Stimulated activated CD8-positive, alpha-beta memory T cell treated with anti-CD3 and anti-CD28 coated beads, Interleukin-7, amount 100 ng/mL, for 4 hours (primary cell): ENCODE results near the gene ARID5B.
"Not testable (repeated sequence)": the region's sequence is repeated elsewhere in the genome, so short reads cannot be mapped to it uniquely, and the experiment has no call there.

ENCODE experiments used
- DNase-seq, 2 donors: peaks; one replicate each; pipeline ENCODE4 v3.0.0-alpha.2; 2020; ENCODE audit warnings: low read depth in 2 of 2

Gene ARID5B

DNA sequence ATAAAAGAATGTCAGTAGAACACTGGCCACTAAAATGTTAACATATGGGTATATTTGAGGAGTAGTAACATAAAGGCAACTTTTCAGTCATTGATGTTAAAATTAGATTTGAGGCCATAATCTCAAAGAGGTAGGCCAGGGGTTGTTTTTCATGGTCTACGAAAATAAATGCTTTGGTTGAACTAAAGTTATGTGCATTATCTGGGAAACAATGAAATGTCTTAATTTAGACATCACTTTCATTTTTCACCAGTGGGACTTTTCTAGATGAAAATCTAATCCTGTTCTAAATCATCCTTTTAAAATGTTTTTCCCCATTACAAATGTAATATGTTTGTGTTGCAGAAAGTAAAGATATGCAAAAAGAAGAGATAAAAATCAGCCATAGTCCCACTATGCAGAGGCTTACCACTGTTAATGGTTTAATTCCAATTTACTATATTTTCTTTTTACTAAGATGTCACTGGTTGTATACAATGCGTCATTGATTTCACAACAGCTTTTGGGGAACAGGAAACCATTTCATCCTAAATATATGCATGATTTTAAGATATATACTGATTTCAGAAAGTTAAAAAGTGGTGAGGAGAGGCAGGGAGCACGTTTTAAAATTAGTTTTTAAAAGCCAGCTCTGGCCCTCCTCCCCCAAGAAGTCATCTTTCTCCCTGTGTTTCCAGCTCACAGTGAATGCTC, 64.3 kb downstream of the ARID5B start:
- DNase-seq = no peak

DNA sequence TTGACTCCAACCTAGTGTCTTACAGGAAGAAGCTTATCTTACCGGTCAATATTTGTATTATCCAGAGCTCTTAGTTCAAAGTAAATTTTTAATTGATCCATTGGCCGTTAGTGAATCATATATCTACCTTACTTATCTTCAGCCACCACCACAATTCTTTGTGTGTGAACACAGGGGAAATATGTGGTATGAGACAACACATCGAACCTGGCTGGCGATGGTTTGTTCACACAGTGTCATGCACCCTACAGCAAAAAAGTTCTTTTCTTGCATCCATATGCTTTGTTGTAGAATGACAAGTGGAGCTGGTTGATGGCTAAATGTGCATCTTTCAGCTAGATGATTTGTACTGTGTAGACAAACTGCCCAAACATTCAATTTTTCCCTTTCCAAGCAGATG, 65.8 kb downstream of the ARID5B start:
- no peak for DNase-seq

DNA sequence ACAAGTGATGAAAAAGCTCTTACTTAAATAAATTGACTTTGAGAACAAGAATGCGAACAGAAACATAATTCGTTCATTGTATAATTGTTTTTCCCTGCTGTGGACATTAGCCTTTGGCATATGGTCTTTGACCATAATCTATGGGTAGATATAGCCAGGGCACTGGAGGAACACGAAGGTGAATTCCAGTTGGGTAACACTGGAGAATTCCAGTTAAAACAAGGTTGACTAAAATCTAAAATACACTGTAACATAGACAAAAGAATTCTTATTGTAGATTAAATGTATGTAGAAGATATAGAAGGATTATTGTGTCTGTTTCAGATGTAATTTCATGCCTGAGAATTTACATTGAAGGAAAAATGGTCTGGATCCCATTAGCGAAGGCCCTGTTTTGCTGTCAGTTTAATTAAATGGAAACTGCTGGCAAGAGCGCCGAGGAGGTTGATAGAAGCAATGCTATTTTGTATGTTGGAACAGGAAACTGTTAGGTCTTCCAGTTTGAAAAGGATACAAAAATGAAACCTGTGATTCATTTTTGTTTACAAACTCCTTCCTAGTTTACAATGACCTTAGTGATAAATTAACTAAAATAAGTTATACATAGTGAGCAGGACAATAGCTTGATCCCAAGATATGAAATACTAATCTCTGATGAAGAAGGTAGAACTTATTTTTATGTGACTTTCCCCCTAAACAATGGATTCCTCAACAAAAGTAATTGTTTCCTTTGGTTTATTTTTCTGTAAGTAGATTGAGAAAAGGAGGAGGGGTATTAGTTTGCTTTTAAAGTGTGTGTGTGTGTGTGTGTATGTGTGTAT, 68.9 kb downstream of the ARID5B start:
- DNase-seq = no peak

DNA sequence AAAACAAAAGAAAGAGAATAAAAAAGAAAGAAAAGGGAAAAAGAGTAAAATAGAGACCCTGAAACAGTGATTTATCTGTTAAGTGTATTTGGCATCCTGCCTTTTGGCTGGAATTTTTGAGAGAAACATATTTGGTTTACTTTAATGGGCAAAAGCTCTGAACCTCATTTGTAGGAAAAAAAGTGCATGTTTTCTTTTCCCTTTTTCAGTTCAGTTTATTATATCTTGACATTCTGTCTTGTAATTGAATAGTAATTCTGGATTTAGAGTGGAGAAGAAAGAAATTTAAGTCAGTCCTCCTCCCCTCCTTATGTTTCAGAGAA, 69.5 kb downstream of the ARID5B start:
- DNase-seq = no peak

DNA sequence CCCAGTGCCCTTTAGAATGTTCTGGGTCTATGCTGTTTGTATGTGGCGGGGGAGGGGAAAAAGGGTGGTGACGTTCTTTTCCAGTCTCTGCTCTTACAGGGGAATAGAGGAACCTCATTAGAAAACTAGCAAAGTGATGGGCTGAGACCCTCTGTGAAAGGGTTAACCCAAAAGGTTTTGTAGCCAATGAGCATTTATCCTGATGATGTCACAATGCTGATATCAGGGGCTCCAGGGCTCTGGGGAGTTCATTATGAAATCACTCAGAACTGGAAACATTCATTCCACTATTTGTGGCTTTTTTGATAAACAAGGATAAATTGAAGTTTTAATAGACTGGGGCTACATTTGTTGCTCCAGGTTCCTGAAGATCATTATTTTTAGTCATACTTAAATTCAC, 71.7 kb downstream of the ARID5B start:
- DNase-seq = no peak

DNA sequence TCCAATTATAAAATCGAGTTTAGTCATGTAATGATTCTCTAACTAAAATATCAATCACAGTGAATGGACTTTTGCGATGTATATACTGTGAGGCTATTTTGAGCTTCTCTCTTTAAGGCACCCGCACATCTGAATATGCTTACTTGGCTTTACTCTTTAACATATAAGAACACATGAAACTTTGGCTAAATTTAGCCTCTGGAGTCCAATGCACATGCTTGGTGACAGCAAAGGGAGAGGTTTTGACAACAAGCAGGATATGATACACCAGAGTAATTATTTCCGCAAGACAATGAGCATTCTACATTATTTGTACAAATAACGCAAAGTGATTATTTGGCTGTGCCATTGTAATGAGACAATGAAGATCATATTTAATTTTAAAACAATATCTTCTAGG, 72.4 kb downstream of the ARID5B start:
- DNase-seq = no peak

DNA sequence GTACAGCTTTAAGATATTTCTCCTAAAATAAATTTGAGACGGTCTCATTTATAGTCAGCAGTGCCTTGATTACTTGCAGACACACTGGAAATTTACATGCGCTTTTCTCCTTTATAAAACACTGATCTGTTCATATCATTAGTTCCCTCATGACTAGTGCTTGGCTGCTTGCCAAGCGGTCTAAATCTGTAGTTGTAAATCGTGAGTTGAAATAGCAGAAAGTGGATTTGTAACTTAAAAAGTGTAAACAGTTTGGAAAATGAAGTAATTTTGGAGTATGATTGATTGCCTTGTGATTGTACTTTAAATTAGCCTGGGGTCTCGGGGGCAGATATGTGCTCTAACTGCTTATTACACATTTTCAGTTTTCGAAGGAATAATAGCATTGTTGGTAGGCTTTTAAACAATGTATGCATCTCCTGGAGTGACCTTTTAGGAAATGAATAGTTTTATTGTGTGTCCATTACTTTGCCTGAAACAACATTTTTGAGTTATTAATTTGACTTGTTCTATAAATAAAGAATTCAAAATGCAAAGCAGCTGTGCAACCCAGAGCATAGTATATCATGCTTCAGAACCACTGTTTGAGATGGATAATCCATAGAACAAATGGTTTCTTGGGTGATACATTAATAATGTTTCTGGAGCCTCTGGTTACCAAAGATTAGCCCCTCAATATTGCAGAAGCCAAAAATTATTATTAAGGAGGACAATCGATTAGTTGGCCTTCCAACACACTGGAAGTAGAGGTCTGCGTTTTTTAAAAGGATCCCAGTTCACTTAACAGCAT, 73.3 kb downstream of the ARID5B start:
- DNase-seq = no peak

DNA sequence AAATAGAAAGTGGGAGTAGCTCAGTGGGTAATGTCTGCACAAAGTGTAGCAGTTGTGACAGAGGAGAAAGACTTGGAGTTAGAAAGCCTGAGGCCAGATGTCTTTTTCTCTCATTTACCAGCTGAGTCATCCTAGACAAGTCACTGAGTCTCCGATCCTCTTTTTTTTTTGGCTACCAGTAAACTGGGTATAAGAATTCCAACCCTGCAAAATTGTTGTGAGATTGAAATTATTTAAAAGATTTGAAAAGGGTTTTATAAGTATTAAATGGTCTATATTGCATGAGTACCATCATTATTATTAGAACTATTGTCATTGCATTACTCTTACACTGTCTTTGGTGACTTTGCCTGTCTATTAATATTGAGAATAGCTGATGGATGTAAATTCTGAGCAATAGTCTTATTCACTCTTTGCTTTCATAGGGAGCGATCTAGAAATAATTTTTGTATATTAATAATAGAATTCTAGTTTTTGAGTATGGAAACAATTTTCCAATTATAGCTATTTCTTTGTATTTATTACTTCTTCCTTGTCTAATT, 74.0 kb downstream of the ARID5B start:
- no peak for DNase-seq

DNA sequence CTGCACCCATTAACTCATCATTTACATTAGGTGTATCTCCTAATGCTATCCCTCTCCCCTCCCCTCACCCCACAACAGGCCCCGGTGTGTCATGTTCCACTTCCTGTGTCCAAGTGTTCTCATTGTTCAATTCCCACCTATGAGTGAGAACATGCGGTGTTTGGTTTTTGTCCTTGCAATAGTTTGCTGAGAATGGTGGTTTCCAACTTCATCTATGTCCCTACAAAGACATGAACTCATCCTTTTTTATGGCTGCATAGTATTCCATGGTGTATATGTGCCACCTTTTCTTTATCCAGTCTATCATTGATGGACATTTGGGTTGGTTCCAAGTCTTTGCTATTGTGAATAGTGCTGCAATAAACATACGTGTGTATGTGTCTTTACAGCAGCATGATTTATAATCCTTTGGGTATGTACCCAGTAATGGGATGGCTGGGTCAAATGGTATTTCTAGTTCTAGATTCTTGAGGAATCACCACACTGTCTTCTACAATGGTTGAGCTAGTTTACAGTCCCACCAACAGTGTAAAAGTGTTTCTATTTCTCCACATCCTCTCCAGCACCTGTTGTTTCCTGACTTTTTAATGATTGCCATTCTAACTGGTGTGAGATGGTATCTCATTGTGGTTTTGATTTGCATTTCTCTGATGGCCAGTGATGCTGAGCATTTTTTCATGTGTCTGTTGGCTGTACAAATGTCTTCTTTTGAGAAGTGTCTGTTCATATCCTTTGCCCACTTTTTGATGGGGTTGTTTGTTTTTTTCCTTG, 75.6 kb downstream of the ARID5B start:
- DNase-seq = not testable (repeated sequence)

DNA sequence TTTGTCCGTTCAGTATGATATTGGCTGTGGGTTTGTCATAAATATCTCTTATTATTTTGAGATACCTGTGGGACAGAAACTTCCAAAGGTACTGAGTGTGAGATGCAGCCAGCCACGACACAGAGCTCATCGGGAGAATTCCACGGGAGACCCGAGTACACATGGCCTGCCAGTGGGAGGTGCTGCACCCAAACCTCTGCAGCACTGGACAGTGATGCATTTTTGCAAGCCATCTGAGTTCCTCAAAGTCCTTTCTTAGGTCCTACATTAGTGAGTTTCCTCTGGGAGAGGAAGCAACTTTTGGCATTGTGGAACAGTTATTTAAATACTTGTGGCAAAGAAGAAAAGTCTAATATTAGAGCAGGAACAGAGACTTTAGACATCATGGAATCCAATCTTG, 77.5 kb downstream of the ARID5B start:
- DNase-seq = no peak

DNA sequence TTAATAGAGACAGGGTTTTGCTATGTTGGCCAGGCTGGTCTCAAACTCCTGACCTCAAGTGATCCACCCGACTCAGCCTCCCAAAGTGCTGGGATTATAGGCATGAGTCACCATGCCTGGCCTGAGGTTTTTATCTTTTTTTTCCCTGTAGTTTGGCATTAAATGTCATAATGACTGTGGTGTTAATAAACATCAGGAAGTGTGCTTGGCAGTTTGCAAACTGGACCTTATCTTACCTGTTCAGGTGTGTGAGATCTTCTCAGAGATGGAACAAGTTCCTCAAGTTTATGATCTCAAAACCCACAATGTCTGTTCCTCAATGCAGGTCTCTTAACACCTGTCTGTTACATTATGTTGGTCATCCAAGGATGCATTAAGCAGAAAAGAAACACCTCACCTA, 80.0 kb downstream of the ARID5B start:
- DNase-seq = no peak

DNA sequence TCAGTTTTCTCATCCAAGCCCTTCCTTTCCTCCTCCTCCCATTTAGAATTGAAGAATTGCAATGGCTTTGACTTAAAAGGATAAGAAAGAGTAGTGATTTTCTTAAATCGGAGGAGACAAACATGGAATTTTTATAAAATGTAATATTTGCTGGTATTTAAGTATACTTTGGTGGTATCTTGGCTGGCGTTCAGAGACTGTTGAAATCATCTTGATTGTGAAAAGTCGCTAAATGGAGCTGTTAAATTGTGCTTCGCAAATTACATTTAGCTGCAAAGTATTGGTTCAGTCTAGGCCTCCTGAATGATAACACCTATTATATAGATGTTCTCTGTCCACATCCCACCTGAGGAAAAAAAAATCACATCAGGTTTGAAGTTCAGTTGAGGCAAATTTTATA, 81.8 kb downstream of the ARID5B start:
- DNase-seq = no peak

DNA sequence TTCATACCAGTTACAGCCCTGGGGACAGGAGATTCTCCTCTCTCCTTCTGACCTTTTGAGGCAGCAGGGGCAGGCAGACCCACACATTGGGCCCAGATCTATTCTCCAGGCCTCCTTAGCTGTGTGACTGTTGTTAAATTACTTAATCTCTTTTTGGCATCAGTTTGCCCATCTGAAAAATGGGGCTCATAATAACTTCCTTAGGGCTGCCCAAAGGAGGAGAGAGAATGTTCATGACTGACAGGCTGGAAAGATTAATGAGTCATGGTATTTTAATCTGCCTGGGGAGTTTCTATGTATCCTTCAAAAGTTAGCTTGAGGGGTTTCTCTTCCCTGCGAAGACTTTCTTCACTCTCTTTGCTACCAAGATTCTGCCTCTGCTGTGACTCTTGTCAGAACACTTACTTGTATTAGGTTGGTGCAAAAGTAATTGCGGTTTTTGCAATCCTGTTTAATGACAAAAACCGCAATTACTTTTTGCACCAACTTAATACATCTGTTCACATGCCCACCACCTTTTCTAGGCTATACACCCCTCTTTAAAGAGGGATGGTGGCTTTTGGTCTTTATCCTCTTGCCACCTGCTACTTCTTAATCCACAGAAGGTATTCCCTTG, 83.4 kb downstream of the ARID5B start:
- no peak for DNase-seq

DNA sequence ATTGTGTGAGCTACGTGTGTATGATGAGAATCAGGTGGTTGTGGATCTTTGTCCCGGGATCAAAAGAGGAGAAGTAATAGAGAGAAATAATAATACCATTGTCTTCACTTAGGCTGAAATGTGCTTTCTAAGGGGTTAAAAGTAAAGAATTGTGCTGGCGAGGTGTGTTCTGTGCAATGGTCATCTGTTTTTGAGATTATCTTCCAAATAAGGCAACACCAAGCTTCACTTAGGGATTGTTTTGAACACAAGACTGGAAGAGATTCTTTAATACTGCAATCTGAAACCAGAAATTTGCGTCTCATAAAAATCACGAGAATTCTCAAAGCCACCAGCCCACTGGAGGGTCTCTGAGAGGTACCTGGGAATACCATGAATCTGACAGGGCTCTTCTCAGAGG, 84.2 kb downstream of the ARID5B start:
- no peak for DNase-seq

DNA sequence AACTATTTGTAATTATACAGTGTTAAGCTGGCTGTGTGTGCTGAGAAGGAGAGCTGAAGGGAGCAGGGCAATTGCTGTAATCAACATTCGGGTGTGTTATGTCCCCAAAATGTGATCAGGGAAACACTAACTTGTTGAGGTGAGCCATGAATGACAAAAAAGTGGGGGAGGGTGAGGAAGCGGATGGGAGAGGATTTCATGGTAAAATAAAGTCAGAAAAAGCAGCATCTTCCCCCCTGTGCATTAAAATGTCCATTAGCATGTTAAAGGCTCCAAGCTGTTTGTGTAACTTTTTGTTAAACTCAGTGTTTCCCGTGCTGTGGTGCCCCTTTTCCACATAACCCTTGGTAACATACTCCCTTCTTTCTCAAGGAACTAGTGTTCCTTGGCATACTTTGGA, 84.9 kb downstream of the ARID5B start:
- DNase-seq = no peak

DNA sequence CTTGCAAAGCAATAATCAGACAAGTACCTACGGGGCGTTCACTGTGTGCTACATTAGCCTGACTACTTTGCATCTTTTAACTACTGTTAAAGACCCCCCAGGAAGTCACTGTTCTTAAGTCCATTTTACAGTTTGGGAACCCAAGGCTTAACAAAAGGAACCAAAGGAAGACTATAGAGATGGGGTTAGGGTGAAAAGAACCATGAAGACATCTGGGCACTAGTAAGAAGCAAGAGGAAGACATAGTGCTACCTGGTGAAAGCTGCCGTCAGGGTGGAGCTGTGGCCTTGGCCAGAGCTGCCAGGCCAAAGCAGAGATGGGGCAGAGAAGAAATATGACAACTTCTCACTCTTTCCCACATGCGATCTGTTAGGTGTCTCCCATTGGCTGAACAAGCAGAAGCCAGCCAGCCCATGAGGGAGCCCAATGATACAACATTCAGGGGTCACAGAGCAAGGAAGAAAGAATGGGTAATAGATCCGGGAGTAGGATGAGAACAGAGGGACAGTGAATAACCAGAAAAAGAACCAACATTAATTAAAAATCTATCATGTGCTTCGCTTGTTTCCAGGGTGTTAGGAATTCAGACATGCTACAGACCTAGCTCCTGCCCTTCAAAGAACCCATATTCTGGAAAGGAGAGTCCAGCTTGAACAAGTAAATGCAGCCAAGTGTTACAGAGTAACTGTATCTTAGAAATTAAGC, 85.4 kb downstream of the ARID5B start:
- no peak for DNase-seq

DNA sequence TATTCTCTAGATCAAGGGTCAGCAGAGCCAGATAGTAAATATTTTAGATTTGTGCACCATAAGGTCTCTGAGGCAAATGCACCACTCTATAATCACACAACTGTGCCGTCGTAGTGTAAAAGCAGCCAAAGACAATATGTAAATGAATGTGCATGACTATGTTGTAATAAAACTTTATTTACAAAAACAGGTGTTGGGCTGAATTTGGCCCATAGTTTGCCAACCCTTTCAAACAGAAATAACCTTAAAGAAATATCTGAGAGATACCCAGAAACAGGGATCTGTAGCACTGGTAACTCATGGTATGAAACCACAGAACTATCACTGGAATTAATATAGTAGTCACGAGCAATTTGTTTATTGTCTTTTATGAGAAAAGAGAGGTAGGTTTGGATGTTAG, 86.0 kb downstream of the ARID5B start:
- no peak for DNase-seq

DNA sequence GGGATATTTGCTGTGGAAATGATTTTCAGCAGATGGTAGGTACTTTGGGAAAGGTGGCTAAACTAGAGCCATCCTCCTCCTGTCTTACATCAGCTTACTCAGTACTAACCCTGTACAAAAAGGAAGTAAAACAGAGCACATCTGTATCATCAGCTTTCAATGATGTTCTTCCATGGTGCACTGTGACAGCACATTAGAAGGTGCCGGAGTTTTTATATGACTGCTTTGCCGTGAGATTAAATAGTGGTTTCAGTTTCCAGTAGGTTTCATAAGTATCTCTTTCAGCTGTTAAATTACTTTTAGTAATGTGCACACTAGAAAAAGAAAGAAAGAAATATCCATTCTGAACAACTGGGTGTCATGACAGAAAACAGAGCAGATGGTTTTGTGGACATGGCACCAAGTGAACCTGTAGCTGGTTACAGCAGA, 86.5 kb downstream of the ARID5B start:
- no peak for DNase-seq

DNA sequence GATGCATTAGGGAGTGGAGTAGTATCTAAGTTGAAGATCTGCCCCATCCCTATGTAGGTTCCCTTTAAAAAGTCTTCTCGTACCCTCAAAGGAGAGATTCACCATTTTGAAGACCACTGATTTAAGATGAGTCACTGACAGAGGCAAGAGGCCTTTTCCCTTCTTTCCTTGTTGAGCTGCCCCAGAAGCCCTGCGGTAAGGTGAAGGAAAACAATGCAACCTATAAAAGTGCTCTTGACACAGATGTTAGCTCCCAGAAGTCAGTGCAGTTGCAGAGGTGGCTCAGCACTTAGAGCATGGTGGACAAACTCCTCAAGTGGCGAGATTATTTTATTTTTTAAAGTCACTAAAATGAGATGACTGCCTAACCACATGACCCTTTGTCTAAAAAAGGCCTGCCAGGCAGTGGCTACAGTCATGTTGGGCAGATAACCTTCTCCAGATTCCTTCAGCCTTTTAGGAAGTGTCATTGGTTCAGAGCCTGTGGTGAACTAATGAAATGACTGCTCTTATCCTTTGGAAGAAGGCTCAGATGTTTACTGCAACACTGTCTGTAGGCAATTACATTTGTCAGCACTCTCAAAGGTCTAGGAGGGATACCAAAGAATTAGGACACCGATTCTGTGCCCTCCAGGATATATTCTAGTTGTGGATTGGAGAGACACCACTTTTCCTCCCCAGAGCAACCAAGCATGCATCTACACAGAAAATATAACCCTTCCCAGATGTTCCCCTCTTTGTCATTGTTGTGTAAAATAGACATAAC, 88.7 kb downstream of the ARID5B start:
- no peak for DNase-seq

DNA sequence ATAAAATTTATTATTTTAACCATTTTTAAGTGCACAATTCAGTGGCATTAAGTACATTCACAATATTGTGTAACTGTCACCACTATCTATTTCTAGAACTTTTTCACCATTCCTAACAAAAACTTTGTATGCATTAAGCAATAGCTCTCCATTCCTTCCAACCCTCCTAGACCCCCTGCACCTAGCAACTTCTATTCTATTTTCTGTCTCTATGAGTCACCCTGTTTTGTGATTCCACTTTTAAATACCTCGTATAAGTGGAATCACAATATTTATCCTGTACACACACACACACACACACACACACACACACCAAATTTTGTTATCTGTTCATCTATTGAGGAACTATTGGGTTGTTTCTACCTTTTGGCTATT, 89.2 kb downstream of the ARID5B start:
- DNase-seq = no peak
